ENCODE measurements around the gene EPB41L1.

Gene EPB41L1

GRCh38 chr20:36205026-36205425, 50.5 kb downstream of the EPB41L1 start:
- no peak for TF ChIP-seq ZNF274 (IDR thresholded peaks at IDR 0.05; ENCODE audit: low read depth, low read length)
- no peak overlapping the region for H3K4me3 ChIP-seq (ENCODE audit: low read length)

GRCh38 chr20:36206068-36206467, 51.5 kb downstream of the EPB41L1 start:
- H3K4me3 ChIP-seq (ENCODE audit: low read length), result no peak overlapping the region

GRCh38 chr20:36206641-36207040, 52.1 kb downstream of the EPB41L1 start:
- no peak overlapping the region for H3K4me3 ChIP-seq (ENCODE audit: low read length)
- TF ChIP-seq ZNF274 (IDR thresholded peaks at IDR 0.05; ENCODE audit: low read depth, low read length), result no peak

More at GRCh38 chr20:36206068-36206467, 51.5 kb downstream of the EPB41L1 start:
- no peak for TF ChIP-seq ZNF274 (IDR thresholded peaks at IDR 0.05; ENCODE audit: low read depth, low read length)

GRCh38 chr20:36207602-36208001, 53.1 kb downstream of the EPB41L1 start:
- TF ChIP-seq ZNF274 (IDR thresholded peaks at IDR 0.05; ENCODE audit: low read depth, low read length), result no peak
- H3K4me3 ChIP-seq (ENCODE audit: low read length), result no peak overlapping the region

GRCh38 chr20:36208257-36208656, 53.7 kb downstream of the EPB41L1 start:
- no peak for TF ChIP-seq ZNF274 (IDR thresholded peaks at IDR 0.05; ENCODE audit: low read depth, low read length)
- no peak overlapping the region for H3K4me3 ChIP-seq (ENCODE audit: low read length)

- no peak overlapping the region for H3K4me3 ChIP-seq (ENCODE audit: low read length)
- TF ChIP-seq ZNF274 (IDR thresholded peaks at IDR 0.05; ENCODE audit: low read depth, low read length), result no peak
Measured at GRCh38 chr20:36210436-36211021, 56.0 kb downstream of the EPB41L1 start.

- H3K4me3 ChIP-seq (ENCODE audit: low read length), result no peak overlapping the region
Measured at GRCh38 chr20:36213362-36213761, 58.8 kb downstream of the EPB41L1 start.

GRCh38 chr20:36214684-36215256, 60.2 kb downstream of the EPB41L1 start:
- TF ChIP-seq ZNF274 (IDR thresholded peaks at IDR 0.05; ENCODE audit: low read depth, low read length), result no peak
- H3K4me3 ChIP-seq (ENCODE audit: low read length), result no peak overlapping the region

More at GRCh38 chr20:36213362-36213761, 58.8 kb downstream of the EPB41L1 start:
- no peak for TF ChIP-seq ZNF274 (IDR thresholded peaks at IDR 0.05; ENCODE audit: low read depth, low read length)

- no peak overlapping the region for H3K4me3 ChIP-seq (ENCODE audit: low read length)
- no peak for TF ChIP-seq ZNF274 (IDR thresholded peaks at IDR 0.05; ENCODE audit: low read depth, low read length)
Measured at GRCh38 chr20:36215778-36216177, 61.2 kb downstream of the EPB41L1 start.

- TF ChIP-seq ZNF274 (IDR thresholded peaks at IDR 0.05; ENCODE audit: low read depth, low read length), result no peak
- no peak overlapping the region for H3K4me3 ChIP-seq (ENCODE audit: low read length)
Measured at GRCh38 chr20:36216314-36217025, 61.9 kb downstream of the EPB41L1 start.

- no peak overlapping the region for H3K4me3 ChIP-seq (ENCODE audit: low read length)
- no peak for TF ChIP-seq ZNF274 (IDR thresholded peaks at IDR 0.05; ENCODE audit: low read depth, low read length)
Measured at GRCh38 chr20:36217226-36217625, 62.7 kb downstream of the EPB41L1 start.

GRCh38 chr20:36218380-36219064, 64.0 kb downstream of the EPB41L1 start:
- H3K4me3 ChIP-seq (ENCODE audit: low read length), result no peak overlapping the region
- TF ChIP-seq ZNF274 (IDR thresholded peaks at IDR 0.05; ENCODE audit: low read depth, low read length), result no peak

GRCh38 chr20:36219671-36220220, 65.2 kb downstream of the EPB41L1 start:
- H3K4me3 ChIP-seq (ENCODE audit: low read length), result no peak overlapping the region
- no peak for TF ChIP-seq ZNF274 (IDR thresholded peaks at IDR 0.05; ENCODE audit: low read depth, low read length)

GRCh38 chr20:36225666-36226065, 71.1 kb downstream of the EPB41L1 start:
- TF ChIP-seq ZNF274 (IDR thresholded peaks at IDR 0.05; ENCODE audit: low read depth, low read length), result no peak
- H3K4me3 ChIP-seq (ENCODE audit: low read length), result no peak overlapping the region

Measured in GM08714 (cell line).